ENCODE data around the gene DDAH1.

- TF ChIP-seq CTCF (IDR thresholded peaks at IDR 0.05) (no peak), POLR2A (IDR thresholded peaks at IDR 0.05) (no peak)
Measured at GRCh38 chr1:85494074-85494903, 29.3 kb upstream of the DDAH1 start.

All from body of pancreas (tissue), 4 donors.